Activated CD8-positive, alpha-beta memory T cell treated with anti-CD3 and anti-CD28 coated beads, Interleukin-2, amount 10 ng/mL, durations not matched to agents 7 days and 5 days (primary cell): ENCODE data around the gene KIF27. TPM values are rescaled to one million over a fixed set of nuclear protein-coding genes. Genes with fewer than 3 reads are reported as not detected.
A peak's percentile ranks its signal among the peaks of the same experiment; 100 is the strongest.

ENCODE experiments used
- ATAC-seq: fragments of 150-1000 bp; cut with Tn5 transposase; one replicate; pipeline ENCODE4 v1.10.0; 2021; ENCODE audit warnings: moderate library complexity
- CTCF ChIA-PET: fragments of 350-600 bp; sonication (Branson Sonifier 250); formaldehyde crosslinking; loops from one replicate; lab custom pipeline; 2021; ENCODE audit warnings: antibody characterized with exemption; lab: Charles Lee
- DNase-seq: peaks from one replicate; pipeline ENCODE4 v3.0.0-alpha.2; 2020
- H3K27ac Mint-ChIP-seq: one replicate; pipeline ENCODE4 v1.8.0; 2021; ENCODE audit warnings: mild to moderate bottlenecking, mixed read lengths
- H3K27me3 Mint-ChIP-seq: one replicate; pipeline ENCODE4 v1.8.0; 2021; ENCODE audit warnings: mixed read lengths
- H3K36me3 Mint-ChIP-seq: one replicate; pipeline ENCODE4 v1.8.0; 2021; ENCODE audit warnings: mild to moderate bottlenecking, mixed read lengths
- H3K4me1 Mint-ChIP-seq: one replicate; pipeline ENCODE4 v1.8.0; 2021; ENCODE audit warnings: mixed read lengths
- H3K4me3 Mint-ChIP-seq: one replicate; pipeline ENCODE4 v1.8.0; 2021; ENCODE audit warnings: mild to moderate bottlenecking, moderate library complexity, mixed read lengths
- H3K9me3 Mint-ChIP-seq: one replicate; pipeline ENCODE4 v1.8.0; 2022; ENCODE audit warnings: low read depth, mixed read lengths
- total RNA-seq, 2 experiments: library from RNA; stranded (reverse); gene quantifications; one replicate each; pipeline ENCODE4 v1.2.3, GENCODE V29; 2021

KIF27 gene, protein sequence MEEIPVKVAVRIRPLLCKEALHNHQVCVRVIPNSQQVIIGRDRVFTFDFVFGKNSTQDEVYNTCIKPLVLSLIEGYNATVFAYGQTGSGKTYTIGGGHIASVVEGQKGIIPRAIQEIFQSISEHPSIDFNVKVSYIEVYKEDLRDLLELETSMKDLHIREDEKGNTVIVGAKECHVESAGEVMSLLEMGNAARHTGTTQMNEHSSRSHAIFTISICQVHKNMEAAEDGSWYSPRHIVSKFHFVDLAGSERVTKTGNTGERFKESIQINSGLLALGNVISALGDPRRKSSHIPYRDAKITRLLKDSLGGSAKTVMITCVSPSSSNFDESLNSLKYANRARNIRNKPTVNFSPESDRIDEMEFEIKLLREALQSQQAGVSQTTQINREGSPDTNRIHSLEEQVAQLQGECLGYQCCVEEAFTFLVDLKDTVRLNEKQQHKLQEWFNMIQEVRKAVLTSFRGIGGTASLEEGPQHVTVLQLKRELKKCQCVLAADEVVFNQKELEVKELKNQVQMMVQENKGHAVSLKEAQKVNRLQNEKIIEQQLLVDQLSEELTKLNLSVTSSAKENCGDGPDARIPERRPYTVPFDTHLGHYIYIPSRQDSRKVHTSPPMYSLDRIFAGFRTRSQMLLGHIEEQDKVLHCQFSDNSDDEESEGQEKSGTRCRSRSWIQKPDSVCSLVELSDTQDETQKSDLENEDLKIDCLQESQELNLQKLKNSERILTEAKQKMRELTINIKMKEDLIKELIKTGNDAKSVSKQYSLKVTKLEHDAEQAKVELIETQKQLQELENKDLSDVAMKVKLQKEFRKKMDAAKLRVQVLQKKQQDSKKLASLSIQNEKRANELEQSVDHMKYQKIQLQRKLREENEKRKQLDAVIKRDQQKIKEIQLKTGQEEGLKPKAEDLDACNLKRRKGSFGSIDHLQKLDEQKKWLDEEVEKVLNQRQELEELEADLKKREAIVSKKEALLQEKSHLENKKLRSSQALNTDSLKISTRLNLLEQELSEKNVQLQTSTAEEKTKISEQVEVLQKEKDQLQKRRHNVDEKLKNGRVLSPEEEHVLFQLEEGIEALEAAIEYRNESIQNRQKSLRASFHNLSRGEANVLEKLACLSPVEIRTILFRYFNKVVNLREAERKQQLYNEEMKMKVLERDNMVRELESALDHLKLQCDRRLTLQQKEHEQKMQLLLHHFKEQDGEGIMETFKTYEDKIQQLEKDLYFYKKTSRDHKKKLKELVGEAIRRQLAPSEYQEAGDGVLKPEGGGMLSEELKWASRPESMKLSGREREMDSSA (N-terminal part only)
- 1 to 10 TPM; 2.0 to 2.2 TPM for total RNA-seq

- peak; percentile 92 for ATAC-seq
- peak within 1 kb of the TSS; percentile 78 for H3K4me3 Mint-ChIP-seq
- H3K27me3 Mint-ChIP-seq: no peaks in the 10 kb centered on the region
- peaks cover 8% of the 10 kb centered on the region for H3K4me1 Mint-ChIP-seq
- peak; percentile 98 for DNase-seq
- peak within 1 kb of the TSS; percentile 86 for H3K27ac Mint-ChIP-seq
- H3K36me3 Mint-ChIP-seq: no peaks in the 10 kb centered on the region
- CTCF ChIA-PET: interaction anchor here (0.7 to 2.5 kb wide), 19 partner anchors 10 to 587 kb away, joined by 3 to 11 read pairs (median 3); partner anchors contain the start of genes IDNK and UBQLN1
- H3K9me3 Mint-ChIP-seq: no peaks in the 10 kb centered on the region
Measured at GRCh38 chr9:83920927-83921707, at the start of gene KIF27. KIF27 (minus strand) TSS chr9:83921432; CDS start chr9:83915591, 5,841 bp downstream.

DNA sequence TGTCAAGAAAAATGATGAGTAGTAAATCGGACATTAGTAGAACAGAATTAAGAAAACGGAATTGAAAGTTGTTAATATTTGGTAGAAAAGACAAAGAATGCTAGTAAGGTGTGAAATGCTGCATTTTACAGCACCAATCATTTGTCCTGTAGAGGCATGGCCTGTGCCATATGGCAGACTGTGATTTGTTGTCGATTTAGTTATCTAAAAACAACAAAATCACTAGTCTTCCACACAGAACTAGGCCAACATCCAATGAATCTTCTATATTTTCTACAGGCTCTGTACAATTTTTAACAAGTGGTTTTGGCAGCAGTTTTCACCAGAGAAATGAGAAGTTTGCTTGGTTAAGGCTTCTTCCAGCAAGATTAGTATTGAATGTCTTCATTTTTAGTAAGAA is 48.4 kb upstream of the KIF27 start:
- no peaks in the 10 kb centered on the region for H3K9me3 Mint-ChIP-seq
- no peak overlapping the region for H3K27ac Mint-ChIP-seq
- H3K4me3 Mint-ChIP-seq: no peak overlapping the region
- CTCF ChIA-PET: no interaction called here
- H3K27me3 Mint-ChIP-seq: no peaks in the 10 kb centered on the region
- peaks cover 24% of the 10 kb centered on the region for H3K4me1 Mint-ChIP-seq
- H3K36me3 Mint-ChIP-seq: peaks cover 75% of the 10 kb centered on the region
- DNase-seq: no peak
- no peak for ATAC-seq

DNA sequence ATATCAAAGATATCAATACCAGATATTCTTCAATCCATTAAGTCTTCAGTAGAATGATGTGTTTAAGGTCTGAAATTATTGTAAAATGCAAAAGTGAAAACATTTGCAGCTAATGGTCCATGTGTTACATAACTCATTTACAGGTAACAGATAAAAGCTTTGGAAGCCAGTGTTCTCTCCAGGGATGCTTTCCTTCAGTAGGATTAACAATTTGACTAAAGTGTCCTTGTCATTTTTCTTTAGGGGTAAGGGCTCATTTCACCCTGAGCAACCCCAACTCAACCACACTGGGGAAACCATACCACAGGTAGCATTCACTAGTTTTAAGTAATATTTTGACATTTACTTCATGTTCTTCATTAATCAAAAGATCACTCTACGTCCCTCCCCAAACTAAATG is 45.8 kb upstream of the KIF27 start:
- Mint-ChIP-seq H3K9me3 (no peaks in the 10 kb centered on the region), H3K4me3 (no peak overlapping the region), H3K27ac (peak overlapping the region; percentile 22), H3K36me3 (peaks cover 54% of the 10 kb centered on the region), H3K27me3 (no peaks in the 10 kb centered on the region), H3K4me1 (peaks cover 10% of the 10 kb centered on the region)
- CTCF ChIA-PET: no interaction called here
- no peak for ATAC-seq
- DNase-seq: no peak

- H3K27ac Mint-ChIP-seq: no peak overlapping the region
- ATAC-seq (no peak), DNase-seq (no peak)
- H3K27me3 Mint-ChIP-seq: peaks cover 2% of the 10 kb centered on the region
- peaks cover 45% of the 10 kb centered on the region for H3K36me3 Mint-ChIP-seq
- no peaks in the 10 kb centered on the region for H3K9me3 Mint-ChIP-seq
- CTCF ChIA-PET: interaction anchor here (1.3 kb wide), 1 partner anchor 206 kb away, joined by 3 read pairs; no protein-coding TSS in a partner anchor
- no peak overlapping the region for H3K4me3 Mint-ChIP-seq
- H3K4me1 Mint-ChIP-seq: peaks cover 8% of the 10 kb centered on the region
Measured at GRCh38 chr9:83966209-83966582, 45.0 kb upstream of the KIF27 start.

DNA sequence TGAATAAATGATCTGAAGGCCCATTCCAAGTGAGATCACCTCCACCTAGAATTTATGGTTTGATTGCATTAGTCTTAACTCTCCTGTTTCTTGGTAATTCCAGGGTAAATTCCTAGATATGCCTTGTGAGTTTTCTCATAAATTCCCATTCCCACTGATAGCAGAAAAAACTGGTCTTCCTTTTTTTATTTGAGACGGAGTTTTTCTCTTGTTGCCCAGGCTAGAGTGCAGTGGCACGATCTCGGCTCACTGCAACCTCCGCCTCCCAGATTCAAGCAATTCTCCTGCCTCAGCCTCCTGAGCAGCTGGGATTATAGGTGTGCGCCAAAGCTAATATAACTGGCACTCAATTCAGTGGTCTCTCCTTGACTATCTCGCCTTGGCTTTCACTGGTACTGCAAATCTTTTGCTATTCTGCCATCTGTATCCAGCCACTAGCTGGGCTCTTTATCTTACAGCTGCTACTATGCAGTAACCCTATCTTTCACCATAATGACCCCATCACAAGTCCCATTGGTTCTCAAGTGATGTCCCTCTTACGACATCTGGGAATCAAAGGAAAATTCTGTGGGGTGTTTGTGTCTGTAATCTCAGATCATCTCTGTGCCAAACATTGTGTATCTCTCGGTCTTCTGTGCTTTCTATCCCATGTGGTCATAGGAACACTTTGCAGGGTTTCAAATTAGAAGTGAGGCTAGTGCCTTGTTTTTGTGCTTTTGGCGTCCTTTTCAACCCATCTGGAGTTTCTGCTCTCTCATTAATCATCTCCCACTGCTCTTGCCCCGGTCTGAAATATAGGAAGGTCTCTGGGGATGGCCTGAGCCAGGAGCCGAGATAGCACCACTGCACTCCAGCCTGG is 44.3 kb upstream of the KIF27 start:
- Mint-ChIP-seq H3K36me3 (peaks cover 39% of the 10 kb centered on the region), H3K4me1 (peaks cover 8% of the 10 kb centered on the region), H3K27ac (peak overlapping the region; percentile 30), H3K4me3 (no peak overlapping the region), H3K9me3 (no peaks in the 10 kb centered on the region), H3K27me3 (peaks cover 2% of the 10 kb centered on the region)
- DNase-seq (no peak), ATAC-seq (peak; percentile 21)
- CTCF ChIA-PET: interaction anchor here (1.2 to 1.3 kb wide), 2 partner anchors 7 to 207 kb away, joined by 3 read pairs; no protein-coding TSS in a partner anchor

DNA sequence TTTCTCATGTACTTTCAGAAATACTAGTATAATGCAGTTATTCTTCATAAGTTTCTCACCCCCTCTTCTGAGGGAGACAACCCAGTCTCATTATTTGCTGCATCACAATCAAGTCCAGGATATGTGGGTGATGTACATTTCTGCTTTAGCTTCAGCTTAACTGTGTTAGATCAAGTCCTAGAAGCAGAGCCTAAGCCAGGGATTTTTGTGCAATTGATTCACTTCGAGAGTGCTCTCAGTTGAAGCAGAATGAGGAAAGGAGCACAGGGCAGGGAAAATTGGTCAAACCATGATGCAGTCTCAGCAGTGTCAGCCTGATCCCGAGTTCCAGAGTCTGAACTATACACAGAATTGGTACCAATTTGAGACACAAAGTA is 43.7 kb upstream of the KIF27 start:
- CTCF ChIA-PET: interaction anchor here (1.2 to 1.3 kb wide), 2 partner anchors 8 to 207 kb away, joined by 3 read pairs; no protein-coding TSS in a partner anchor
- Mint-ChIP-seq H3K4me1 (peaks cover 5% of the 10 kb centered on the region), H3K4me3 (no peak overlapping the region), H3K9me3 (no peaks in the 10 kb centered on the region), H3K27ac (peak overlapping the region; percentile 30), H3K36me3 (peaks cover 34% of the 10 kb centered on the region), H3K27me3 (peaks cover 2% of the 10 kb centered on the region)
- DNase-seq (no peak), ATAC-seq (peak; percentile 31)

DNA sequence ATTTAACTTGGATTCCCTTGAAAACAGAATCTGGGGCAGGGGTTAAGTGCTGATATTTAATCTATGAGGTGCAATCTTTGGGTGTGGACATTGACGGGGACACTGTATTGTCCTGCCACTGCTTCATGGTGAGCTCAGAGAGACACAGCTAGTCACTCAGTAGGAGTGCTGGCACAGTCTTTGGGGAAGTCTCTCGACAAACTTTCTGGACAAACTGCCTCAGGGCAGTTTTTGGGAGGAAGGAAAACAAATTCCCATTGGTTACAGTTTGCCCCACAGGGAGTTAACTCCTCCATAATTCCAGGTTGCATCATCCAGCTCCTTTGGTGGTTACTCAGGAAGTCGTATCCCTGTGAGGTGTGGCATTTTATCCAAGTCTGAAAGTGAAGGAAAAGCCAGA is 40.9 kb upstream of the KIF27 start:
- CTCF ChIA-PET: interaction anchor here (0.8 kb wide), 1 partner anchor 18 kb away, joined by 3 read pairs; the partner anchor contains the start of genes HNRNPK and RMI1
- H3K4me1 Mint-ChIP-seq: peaks cover 2% of the 10 kb centered on the region

GRCh38 chr9:83960991-83961390 is 39.8 kb upstream of the KIF27 start:
- CTCF ChIA-PET: no interaction called here
- no peak for DNase-seq
- Mint-ChIP-seq H3K27ac (no peak overlapping the region), H3K4me1 (peaks cover 8% of the 10 kb centered on the region), H3K4me3 (no peak overlapping the region), H3K27me3 (peaks cover 2% of the 10 kb centered on the region), H3K9me3 (no peaks in the 10 kb centered on the region), H3K36me3 (peaks cover 6% of the 10 kb centered on the region)
- no peak for ATAC-seq

More for the DNA sequence above, 40.9 kb upstream of the KIF27 start:
- H3K27me3 Mint-ChIP-seq: peaks cover 2% of the 10 kb centered on the region
- H3K36me3 Mint-ChIP-seq: peaks cover 11% of the 10 kb centered on the region
- H3K27ac Mint-ChIP-seq: no peak overlapping the region
- H3K9me3 Mint-ChIP-seq: no peaks in the 10 kb centered on the region
- H3K4me3 Mint-ChIP-seq: no peak overlapping the region
- ATAC-seq (no peak), DNase-seq (no peak)

DNA sequence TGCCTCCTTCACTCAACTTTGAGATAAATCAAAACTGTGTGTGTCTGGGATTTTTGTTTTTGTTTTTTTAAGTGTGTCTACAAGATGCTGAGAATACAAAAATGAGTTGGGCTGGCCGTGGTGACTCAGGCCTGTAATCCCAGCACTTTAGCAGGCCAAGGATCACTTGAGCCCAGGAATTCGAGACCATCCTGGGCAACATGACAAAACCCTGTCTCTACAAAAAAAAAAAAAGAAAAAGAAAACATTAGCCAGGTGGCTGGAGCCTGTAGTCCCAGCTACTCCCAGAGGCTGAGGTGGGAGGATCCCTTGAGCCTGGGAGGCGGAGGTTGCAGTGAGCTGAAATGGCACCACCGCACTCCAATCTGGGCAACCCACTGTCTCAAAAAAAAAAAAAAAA is 37.8 kb upstream of the KIF27 start:
- H3K9me3 Mint-ChIP-seq: no peaks in the 10 kb centered on the region
- peaks cover 10% of the 10 kb centered on the region for H3K36me3 Mint-ChIP-seq
- CTCF ChIA-PET: interaction anchor here (0.7 to 3.5 kb wide), 2 partner anchors 13 to 21 kb away, joined by 3 to 11 read pairs; partner anchors contain the start of genes HNRNPK and RMI1
- H3K4me3 Mint-ChIP-seq: no peak overlapping the region
- H3K27ac Mint-ChIP-seq: no peak overlapping the region
- DNase-seq (no peak), ATAC-seq (no peak)
- peaks cover 2% of the 10 kb centered on the region for H3K27me3 Mint-ChIP-seq
- peaks cover 22% of the 10 kb centered on the region for H3K4me1 Mint-ChIP-seq

DNA sequence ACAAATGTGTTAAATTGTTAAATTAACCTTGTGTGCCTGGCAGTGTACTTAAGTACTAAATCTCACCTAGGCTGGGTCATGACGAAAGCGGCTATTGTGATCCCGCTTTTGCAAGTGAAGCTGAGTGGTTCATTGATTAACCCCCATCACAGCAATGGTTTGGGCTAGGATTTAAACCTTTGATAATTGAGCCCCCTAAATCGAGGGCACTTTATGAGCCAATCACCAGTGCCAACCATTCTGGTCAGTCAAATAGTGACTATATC is 35.9 kb upstream of the KIF27 start:
- CTCF ChIA-PET: interaction anchor here (3.5 kb wide), 1 partner anchor 23 kb away, joined by 11 read pairs; the partner anchor contains the start of genes HNRNPK and RMI1
- H3K4me1 Mint-ChIP-seq: peaks cover 22% of the 10 kb centered on the region

GRCh38 chr9:83956436-83957247 is 35.4 kb upstream of the KIF27 start:
- Mint-ChIP-seq H3K9me3 (no peaks in the 10 kb centered on the region), H3K4me3 (peak overlapping the region; percentile 96), H3K4me1 (peaks cover 22% of the 10 kb centered on the region), H3K36me3 (peaks cover 10% of the 10 kb centered on the region), H3K27ac (peak overlapping the region; percentile 92), H3K27me3 (no peaks in the 10 kb centered on the region)
- ATAC-seq: peak; percentile 86
- peak; percentile 81 for DNase-seq
- CTCF ChIA-PET: interaction anchor here (1.0 to 3.5 kb wide), 2 partner anchors 23 to 35 kb away, joined by 4 to 11 read pairs; partner anchors contain the start of genes HNRNPK, KIF27 and RMI1

More for the DNA sequence above, 35.9 kb upstream of the KIF27 start:
- Mint-ChIP-seq H3K9me3 (no peaks in the 10 kb centered on the region), H3K27ac (peak overlapping the region; percentile 92), H3K4me3 (peak overlapping the region; percentile 96), H3K36me3 (peaks cover 10% of the 10 kb centered on the region), H3K27me3 (peaks cover 2% of the 10 kb centered on the region)
- DNase-seq: no peak
- ATAC-seq: no peak
